ENCODE measurements around the gene PTPRE.

PTPRE gene

GRCh38 chr10:127945948-127946711 is 39.2 kb downstream of the PTPRE start:
- TF ChIP-seq CTCF (IDR thresholded peaks at IDR 0.05; ENCODE audit: low read depth, low read length, missing control alignments): no peak
- no peaks in the 10 kb centered on the region for H3K27me3 ChIP-seq (replicated peaks)
- H3K36me3 ChIP-seq (replicated peaks): no peaks in the 10 kb centered on the region
- peak overlapping the region; percentile 15 for H3K27ac ChIP-seq
- no peak overlapping the region for H3K4me3 ChIP-seq (ENCODE audit: low read depth, low read length)
- no peak for DNase-seq
- in situ Hi-C loops (cut with HindIII; ENCODE audit: low pct_ligation_motif_present, low sequenced_read_pairs): no loop called here

- Histone ChIP-seq H3K4me3 (ENCODE audit: low read depth, low read length) (no peak overlapping the region), H3K36me3 (replicated peaks) (no peaks in the 10 kb centered on the region), H3K27ac (no peak overlapping the region), H3K27me3 (replicated peaks) (no peaks in the 10 kb centered on the region)
- no peak for DNase-seq
- no peak for TF ChIP-seq CTCF (IDR thresholded peaks at IDR 0.05; ENCODE audit: low read depth, low read length, missing control alignments)
- in situ Hi-C loops (cut with HindIII; ENCODE audit: low pct_ligation_motif_present, low sequenced_read_pairs): no loop called here
These were observed 40.3 kb downstream of the PTPRE start for GRCh38 chr10:127947211-127947610.

GRCh38 chr10:127948791-127949190 is 41.9 kb downstream of the PTPRE start:
- in situ Hi-C loops (cut with HindIII; ENCODE audit: low pct_ligation_motif_present, low sequenced_read_pairs): no loop called here
- no peak overlapping the region for H3K4me3 ChIP-seq (ENCODE audit: low read depth, low read length)
- TF ChIP-seq CTCF (IDR thresholded peaks at IDR 0.05; ENCODE audit: low read depth, low read length, missing control alignments): no peak
- no peaks in the 10 kb centered on the region for H3K36me3 ChIP-seq (replicated peaks)
- no peak overlapping the region for H3K27ac ChIP-seq
- H3K27me3 ChIP-seq (replicated peaks): no peaks in the 10 kb centered on the region
- no peak for DNase-seq

- Histone ChIP-seq H3K4me3 (ENCODE audit: low read depth, low read length) (no peak overlapping the region), H3K36me3 (replicated peaks) (no peaks in the 10 kb centered on the region), H3K27me3 (replicated peaks) (no peaks in the 10 kb centered on the region), H3K27ac (no peak overlapping the region)
- TF ChIP-seq CTCF (IDR thresholded peaks at IDR 0.05; ENCODE audit: low read depth, low read length, missing control alignments): no peak
- no peak for DNase-seq
- in situ Hi-C loops (cut with HindIII; ENCODE audit: low pct_ligation_motif_present, low sequenced_read_pairs): no loop called here
These were observed 42.9 kb downstream of the PTPRE start for GRCh38 chr10:127949831-127950230.

GRCh38 chr10:127951861-127952574 is 45.1 kb downstream of the PTPRE start:
- H3K36me3 ChIP-seq (replicated peaks): no peaks in the 10 kb centered on the region
- H3K4me3 ChIP-seq (ENCODE audit: low read depth, low read length): no peak overlapping the region
- in situ Hi-C loops (cut with HindIII; ENCODE audit: low pct_ligation_motif_present, low sequenced_read_pairs): no loop called here
- no peak overlapping the region for H3K27ac ChIP-seq
- no peak for TF ChIP-seq CTCF (IDR thresholded peaks at IDR 0.05; ENCODE audit: low read depth, low read length, missing control alignments)
- H3K27me3 ChIP-seq (replicated peaks): no peaks in the 10 kb centered on the region
- no peak for DNase-seq

Measured in brain microvascular endothelial cell (primary cell).